GM18858 (cell line): ENCODE data around the gene ROBO3.

Experiments
- ATAC-seq: cut with Tn5 transposase; IDR thresholded peaks from one replicate; pipeline ENCODE4 v1.9.1; 2021; ENCODE audit not compliant: unreplicated experiment

The ROBO3 gene

GRCh38 chr11:124890151-124890550, 24.9 kb downstream of the ROBO3 start:
- no peak for ATAC-seq

GRCh38 chr11:124890683-124891372, 25.6 kb downstream of the ROBO3 start:
- ATAC-seq, result no peak

GRCh38 chr11:124891373-124891861, 26.2 kb downstream of the ROBO3 start:
- ATAC-seq, result no peak

GRCh38 chr11:124892146-124892545, 26.9 kb downstream of the ROBO3 start:
- no peak for ATAC-seq

- no peak for ATAC-seq
These were observed 27.7 kb downstream of the ROBO3 start for GRCh38 chr11:124892750-124893454.

- no peak for ATAC-seq
These were observed 28.7 kb downstream of the ROBO3 start for GRCh38 chr11:124893781-124894401.

- no peak for ATAC-seq
These were observed 29.6 kb downstream of the ROBO3 start for GRCh38 chr11:124894606-124895430.

GRCh38 chr11:124895471-124895971, 30.3 kb downstream of the ROBO3 start:
- no peak for ATAC-seq

- no peak for ATAC-seq
These were observed 31.0 kb downstream of the ROBO3 start for GRCh38 chr11:124896071-124896750.

- no peak for ATAC-seq
These were observed 31.7 kb downstream of the ROBO3 start for GRCh38 chr11:124896821-124897391.

- ATAC-seq, result no peak
These were observed 32.5 kb downstream of the ROBO3 start, which contains the start of gene ROBO4 for GRCh38 chr11:124897674-124898262. Gene ROBO4, minus strand, starts transcription at chr11:124897865. Its CDS starts 70 bp downstream, at chr11:124897795.

GRCh38 chr11:124898263-124898680, 33.0 kb downstream of the ROBO3 start:
- ATAC-seq, result no peak

- no peak for ATAC-seq
These were observed 33.5 kb downstream of the ROBO3 start for GRCh38 chr11:124898711-124899110.

- ATAC-seq, result no peak
These were observed 34.3 kb downstream of the ROBO3 start for GRCh38 chr11:124899383-124900145.

- ATAC-seq, result no peak
These were observed 35.2 kb downstream of the ROBO3 start for GRCh38 chr11:124900464-124900863.

- no peak for ATAC-seq
These were observed 37.4 kb downstream of the ROBO3 start for GRCh38 chr11:124902616-124903015.

GRCh38 chr11:124915541-124916369, 50.5 kb downstream of the ROBO3 start:
- no peak for ATAC-seq

- no peak for ATAC-seq
These were observed 51.1 kb downstream of the ROBO3 start for GRCh38 chr11:124916370-124916710.
